ENCODE data around the gene FXYD6.

- TF ChIP-seq CTCF (IDR thresholded peaks at IDR 0.05; ENCODE audit: low read depth, low read length) (no peak), POLR2A (IDR thresholded peaks at IDR 0.05; ENCODE audit: extremely low read depth, insufficient read length) (no peak), MAX (IDR thresholded peaks at IDR 0.05; ENCODE audit: low read depth, low read length) (no peak)
Observed at GRCh38 chr11:117820071-117820470, 56.4 kb downstream of the FXYD6 start.

Measured in NB4 (cell line).